8988T (cell line): Measurements from ENCODE around the gene TMEM138.

Experiments
- DNase-seq: peaks from one replicate; pipeline ENCODE4 v3.0.0; 2011

Gene TMEM138

DNA sequence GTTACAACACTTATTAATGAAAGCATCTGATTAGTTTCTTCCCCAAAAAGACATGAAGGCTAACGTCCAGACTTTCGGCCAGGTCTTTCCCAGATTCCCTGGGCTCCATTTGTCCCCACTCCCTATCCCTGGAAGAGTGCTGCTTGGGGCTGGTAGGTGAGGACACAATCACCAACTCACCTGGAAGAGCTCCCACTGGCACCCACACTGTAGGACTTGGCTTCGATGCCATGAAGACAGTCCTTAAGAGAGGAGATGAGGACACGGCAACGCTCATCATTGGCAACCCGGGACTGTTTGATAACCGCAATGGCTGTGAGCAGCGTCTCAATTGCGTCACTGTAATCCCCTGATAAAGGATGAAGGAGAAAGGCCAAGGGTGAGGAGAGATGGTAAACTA is 49.4 kb downstream of the TMEM138 start:
- no peak for DNase-seq

DNA sequence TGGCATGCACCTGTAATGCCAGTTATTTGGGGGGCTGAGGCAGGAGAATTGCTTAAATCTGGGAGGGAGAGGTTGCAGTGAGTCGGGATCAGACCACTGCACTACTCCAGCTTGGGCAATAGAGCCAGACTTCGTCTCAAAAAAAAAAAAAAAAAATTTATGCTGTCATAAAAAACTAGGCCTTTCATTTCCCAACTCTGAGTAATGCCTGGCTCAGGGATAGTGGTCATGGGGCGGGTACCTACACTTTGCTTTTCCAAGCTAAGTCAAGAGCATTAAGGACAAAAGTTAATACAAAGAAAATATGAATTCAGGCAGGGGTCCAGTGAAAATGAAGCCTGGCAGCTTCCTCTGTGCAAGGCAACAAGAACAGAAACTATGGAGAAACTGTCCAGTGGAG is 51.3 kb downstream of the TMEM138 start:
- DNase-seq = no peak

DNA sequence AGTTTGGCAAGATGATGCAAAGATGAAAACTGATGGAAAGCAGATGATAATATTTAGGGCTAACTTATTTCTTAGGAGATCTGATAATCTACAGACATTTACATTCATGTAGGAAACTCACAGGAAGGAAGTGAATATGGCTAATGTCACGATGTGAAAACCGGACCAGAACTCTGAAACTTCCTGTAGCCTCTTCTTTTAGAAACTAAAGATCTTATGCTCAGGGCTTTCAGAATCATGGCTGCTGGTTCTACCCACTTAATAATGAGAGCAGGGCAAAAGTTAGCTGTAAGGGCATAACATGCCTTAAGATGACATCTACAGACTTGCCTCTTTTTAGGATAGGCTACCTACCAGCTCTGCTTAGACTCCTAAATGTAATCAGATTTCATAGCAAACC is 52.4 kb downstream of the TMEM138 start:
- DNase-seq = no peak

DNA sequence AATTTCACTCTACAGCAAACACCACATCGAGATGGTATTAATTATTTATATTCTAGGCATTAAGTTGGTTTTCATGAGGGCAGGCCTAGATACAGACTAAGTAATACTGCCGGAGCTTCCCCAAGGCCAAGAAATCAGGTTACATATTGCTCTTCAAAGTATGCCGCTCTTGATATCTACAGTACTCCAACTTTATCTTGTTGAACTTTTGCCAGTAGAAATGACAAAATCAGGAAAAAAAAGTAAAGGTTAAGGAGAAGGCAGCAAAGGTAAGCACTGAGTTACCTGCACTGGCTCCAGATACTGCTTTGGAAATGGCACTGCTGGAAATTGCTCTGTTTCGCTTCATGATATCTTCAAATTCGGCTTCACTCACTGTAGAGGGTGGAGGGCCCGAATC is 53.2 kb downstream of the TMEM138 start:
- no peak for DNase-seq

DNA sequence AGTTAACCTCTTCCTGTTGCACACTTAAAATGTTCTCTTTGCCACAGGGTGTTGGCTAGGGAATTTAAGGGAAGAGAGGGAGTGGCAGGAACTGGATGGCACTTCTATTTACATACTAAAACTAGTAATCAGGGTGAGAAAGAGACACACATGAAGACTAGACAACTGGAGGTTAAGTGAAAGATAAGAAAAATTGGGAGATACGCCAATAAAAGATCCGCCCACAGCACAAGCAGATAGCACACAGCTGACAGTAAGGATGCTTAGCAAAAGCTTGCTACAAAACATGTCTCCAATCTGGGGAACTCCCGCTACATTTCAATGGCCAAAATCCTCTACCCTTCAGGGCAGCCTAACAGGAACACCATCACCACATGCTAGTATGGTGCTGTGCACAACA is 54.8 kb downstream of the TMEM138 start:
- DNase-seq = no peak

DNA sequence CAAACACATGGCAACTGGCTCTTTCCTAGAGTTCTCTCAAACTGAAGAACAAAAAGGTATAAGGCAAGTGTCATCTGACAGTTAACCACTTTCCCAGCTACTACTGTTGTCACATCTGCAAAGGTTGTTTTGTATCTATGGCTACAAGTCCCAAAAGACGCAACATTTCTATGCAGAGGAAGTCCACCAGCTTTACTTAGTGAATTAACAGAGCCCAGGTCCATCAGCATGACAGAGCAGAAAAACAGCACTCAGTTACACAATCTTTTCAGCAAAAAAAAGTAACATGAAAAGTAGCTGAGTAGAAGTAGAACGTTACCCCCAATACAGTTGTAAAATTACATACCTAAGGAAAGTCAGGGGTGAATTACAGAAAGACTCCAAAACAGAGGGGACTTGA is 55.5 kb downstream of the TMEM138 start:
- DNase-seq = no peak

DNA sequence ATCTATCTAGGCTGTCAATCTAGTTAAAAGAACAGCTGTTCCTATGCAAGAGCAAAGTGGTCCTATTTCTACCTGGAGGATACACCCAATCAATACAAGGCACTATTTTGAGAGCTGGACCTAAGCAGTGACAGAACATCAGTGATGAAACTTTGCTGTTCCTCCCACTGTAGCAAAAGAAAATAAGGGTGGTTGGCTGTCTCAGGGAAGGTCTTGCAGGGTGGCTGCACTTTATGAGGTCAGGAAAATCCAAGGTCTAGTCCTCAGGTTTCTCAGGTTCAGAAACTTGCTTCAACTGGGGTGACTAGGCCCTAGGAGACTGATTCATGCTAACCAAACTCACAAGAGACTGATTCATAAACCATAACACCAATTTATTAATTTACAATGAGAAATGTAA is 56.0 kb downstream of the TMEM138 start:
- no peak for DNase-seq
